ENCODE measurements around the gene OOSP3.

OOSP3 gene

DNA sequence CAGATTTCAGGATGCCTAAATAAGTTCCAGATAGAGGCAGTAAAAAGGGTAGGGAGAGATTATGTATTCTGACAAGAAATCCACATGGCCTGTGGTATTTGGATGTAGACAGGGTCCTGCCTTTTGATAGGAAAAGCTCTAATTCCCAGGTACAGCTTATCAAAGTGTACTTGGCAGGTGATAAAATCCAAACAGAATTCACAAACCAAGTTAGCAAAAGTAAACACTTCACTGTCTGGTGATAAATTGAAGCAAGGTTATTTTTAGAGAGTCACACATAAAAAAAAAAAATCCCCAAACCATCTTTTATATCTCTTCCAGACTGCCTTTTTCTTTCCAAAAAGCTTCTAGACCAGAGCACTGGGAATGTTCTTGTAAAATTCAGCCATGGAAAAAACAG, 39.0 kb upstream of the OOSP3 start:
- no peak for ATAC-seq
- TF ChIP-seq TOX (CRISPR knock-in tag; IDR thresholded peaks at IDR 0.05; ENCODE audit: borderline replicate concordance), result no peak
- TF ChIP-seq RARB (CRISPR knock-in tag; IDR thresholded peaks at IDR 0.05), result no peak
- no peak for TF ChIP-seq ZFP3 (CRISPR knock-in tag; IDR thresholded peaks at IDR 0.05)
- no peak for TF ChIP-seq TCF4 (CRISPR knock-in tag; IDR thresholded peaks at IDR 0.05; ENCODE audit: borderline replicate concordance)
- no peak for TF ChIP-seq PPARA (CRISPR knock-in tag; IDR thresholded peaks at IDR 0.05; ENCODE audit: borderline replicate concordance)
- TF ChIP-seq, protein P1, sequence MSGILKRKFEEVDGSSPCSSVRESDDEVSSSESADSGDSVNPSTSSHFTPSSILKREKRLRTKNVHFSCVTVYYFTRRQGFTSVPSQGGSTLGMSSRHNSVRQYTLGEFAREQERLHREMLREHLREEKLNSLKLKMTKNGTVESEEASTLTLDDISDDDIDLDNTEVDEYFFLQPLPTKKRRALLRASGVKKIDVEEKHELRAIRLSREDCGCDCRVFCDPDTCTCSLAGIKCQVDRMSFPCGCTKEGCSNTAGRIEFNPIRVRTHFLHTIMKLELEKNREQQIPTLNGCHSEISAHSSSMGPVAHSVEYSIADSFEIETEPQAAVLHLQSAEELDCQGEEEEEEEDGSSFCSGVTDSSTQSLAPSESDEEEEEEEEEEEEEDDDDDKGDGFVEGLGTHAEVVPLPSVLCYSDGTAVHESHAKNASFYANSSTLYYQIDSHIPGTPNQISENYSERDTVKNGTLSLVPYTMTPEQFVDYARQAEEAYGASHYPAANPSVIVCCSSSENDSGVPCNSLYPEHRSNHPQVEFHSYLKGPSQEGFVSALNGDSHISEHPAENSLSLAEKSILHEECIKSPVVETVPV (CRISPR knock-in tag; IDR thresholded peaks at IDR 0.05), result no peak
- TF ChIP-seq, protein P2, sequence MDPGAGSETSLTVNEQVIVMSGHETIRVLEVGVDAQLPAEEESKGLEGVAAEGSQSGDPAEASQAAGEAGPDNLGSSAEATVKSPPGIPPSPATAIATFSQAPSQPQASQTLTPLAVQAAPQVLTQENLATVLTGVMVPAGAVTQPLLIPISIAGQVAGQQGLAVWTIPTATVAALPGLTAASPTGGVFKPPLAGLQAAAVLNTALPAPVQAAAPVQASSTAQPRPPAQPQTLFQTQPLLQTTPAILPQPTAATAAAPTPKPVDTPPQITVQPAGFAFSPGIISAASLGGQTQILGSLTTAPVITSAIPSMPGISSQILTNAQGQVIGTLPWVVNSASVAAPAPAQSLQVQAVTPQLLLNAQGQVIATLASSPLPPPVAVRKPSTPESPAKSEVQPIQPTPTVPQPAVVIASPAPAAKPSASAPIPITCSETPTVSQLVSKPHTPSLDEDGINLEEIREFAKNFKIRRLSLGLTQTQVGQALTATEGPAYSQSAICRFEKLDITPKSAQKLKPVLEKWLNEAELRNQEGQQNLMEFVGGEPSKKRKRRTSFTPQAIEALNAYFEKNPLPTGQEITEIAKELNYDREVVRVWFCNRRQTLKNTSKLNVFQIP (CRISPR knock-in tag; IDR thresholded peaks at IDR 0.05; ENCODE audit: borderline replicate concordance, low read depth), result no peak

DNA sequence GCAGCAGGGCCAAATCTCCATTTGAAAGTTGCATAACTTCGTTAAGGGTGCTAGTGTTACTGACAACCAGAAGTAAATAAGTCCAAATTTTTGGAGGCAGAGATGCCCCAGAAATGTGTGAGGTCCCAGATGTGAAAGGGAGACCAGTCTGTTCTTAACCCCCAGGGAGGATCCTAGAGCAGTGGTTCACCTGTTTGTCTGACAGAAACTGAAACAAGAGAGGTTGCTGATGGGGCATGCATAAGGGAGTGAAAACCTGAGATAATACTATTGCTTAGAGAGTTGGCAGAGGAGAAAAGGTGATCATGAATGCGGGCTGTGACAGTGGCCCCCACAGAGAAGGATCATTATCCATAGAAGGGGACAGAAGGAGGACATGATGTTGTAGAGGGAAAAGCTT, 37.1 kb upstream of the OOSP3 start:
- TF ChIP-seq PPARA (CRISPR knock-in tag; IDR thresholded peaks at IDR 0.05; ENCODE audit: borderline replicate concordance) (no peak), ZC3H10 (CRISPR knock-in tag; IDR thresholded peaks at IDR 0.05) (no peak), ISL1 (CRISPR knock-in tag; IDR thresholded peaks at IDR 0.05) (no peak), ZFP3 (CRISPR knock-in tag; IDR thresholded peaks at IDR 0.05) (no peak), ZNF8 (CRISPR knock-in tag; IDR thresholded peaks at IDR 0.05) (no peak), TOX (CRISPR knock-in tag; IDR thresholded peaks at IDR 0.05; ENCODE audit: borderline replicate concordance) (no peak), ZNF565 (CRISPR knock-in tag; conservative IDR thresholded peaks at IDR 0.05; ENCODE audit: low read depth) (no peak), RARB (CRISPR knock-in tag; IDR thresholded peaks at IDR 0.05) (no peak), TCF4 (CRISPR knock-in tag; IDR thresholded peaks at IDR 0.05; ENCODE audit: borderline replicate concordance) (no peak), ZFP30 (CRISPR knock-in tag; IDR thresholded peaks at IDR 0.05) (no peak), ARNTL (CRISPR knock-in tag; IDR thresholded peaks at IDR 0.05; ENCODE audit: borderline replicate concordance, low read depth) (no peak), CSDC2 (CRISPR knock-in tag; IDR thresholded peaks at IDR 0.05) (no peak), OSR1 (CRISPR knock-in tag; IDR thresholded peaks at IDR 0.05) (no peak), GLIS3 (CRISPR knock-in tag; IDR thresholded peaks at IDR 0.05) (no peak)
- TF ChIP-seq, protein P1 (CRISPR knock-in tag; IDR thresholded peaks at IDR 0.05), result no peak
- TF ChIP-seq, protein P3, sequence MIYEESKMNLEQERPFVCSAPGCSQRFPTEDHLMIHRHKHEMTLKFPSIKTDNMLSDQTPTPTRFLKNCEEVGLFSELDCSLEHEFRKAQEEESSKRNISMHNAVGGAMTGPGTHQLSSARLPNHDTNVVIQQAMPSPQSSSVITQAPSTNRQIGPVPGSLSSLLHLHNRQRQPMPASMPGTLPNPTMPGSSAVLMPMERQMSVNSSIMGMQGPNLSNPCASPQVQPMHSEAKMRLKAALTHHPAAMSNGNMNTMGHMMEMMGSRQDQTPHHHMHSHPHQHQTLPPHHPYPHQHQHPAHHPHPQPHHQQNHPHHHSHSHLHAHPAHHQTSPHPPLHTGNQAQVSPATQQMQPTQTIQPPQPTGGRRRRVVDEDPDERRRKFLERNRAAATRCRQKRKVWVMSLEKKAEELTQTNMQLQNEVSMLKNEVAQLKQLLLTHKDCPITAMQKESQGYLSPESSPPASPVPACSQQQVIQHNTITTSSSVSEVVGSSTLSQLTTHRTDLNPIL (CRISPR knock-in tag; IDR thresholded peaks at IDR 0.05; ENCODE audit: low read depth), result no peak
- TF ChIP-seq, protein P4, sequence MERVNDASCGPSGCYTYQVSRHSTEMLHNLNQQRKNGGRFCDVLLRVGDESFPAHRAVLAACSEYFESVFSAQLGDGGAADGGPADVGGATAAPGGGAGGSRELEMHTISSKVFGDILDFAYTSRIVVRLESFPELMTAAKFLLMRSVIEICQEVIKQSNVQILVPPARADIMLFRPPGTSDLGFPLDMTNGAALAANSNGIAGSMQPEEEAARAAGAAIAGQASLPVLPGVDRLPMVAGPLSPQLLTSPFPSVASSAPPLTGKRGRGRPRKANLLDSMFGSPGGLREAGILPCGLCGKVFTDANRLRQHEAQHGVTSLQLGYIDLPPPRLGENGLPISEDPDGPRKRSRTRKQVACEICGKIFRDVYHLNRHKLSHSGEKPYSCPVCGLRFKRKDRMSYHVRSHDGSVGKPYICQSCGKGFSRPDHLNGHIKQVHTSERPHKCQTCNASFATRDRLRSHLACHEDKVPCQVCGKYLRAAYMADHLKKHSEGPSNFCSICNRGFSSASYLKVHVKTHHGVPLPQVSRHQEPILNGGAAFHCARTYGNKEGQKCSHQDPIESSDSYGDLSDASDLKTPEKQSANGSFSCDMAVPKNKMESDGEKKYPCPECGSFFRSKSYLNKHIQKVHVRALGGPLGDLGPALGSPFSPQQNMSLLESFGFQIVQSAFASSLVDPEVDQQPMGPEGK (CRISPR knock-in tag; IDR thresholded peaks at IDR 0.05; ENCODE audit: borderline replicate concordance), result no peak
- TF ChIP-seq, protein P5, sequence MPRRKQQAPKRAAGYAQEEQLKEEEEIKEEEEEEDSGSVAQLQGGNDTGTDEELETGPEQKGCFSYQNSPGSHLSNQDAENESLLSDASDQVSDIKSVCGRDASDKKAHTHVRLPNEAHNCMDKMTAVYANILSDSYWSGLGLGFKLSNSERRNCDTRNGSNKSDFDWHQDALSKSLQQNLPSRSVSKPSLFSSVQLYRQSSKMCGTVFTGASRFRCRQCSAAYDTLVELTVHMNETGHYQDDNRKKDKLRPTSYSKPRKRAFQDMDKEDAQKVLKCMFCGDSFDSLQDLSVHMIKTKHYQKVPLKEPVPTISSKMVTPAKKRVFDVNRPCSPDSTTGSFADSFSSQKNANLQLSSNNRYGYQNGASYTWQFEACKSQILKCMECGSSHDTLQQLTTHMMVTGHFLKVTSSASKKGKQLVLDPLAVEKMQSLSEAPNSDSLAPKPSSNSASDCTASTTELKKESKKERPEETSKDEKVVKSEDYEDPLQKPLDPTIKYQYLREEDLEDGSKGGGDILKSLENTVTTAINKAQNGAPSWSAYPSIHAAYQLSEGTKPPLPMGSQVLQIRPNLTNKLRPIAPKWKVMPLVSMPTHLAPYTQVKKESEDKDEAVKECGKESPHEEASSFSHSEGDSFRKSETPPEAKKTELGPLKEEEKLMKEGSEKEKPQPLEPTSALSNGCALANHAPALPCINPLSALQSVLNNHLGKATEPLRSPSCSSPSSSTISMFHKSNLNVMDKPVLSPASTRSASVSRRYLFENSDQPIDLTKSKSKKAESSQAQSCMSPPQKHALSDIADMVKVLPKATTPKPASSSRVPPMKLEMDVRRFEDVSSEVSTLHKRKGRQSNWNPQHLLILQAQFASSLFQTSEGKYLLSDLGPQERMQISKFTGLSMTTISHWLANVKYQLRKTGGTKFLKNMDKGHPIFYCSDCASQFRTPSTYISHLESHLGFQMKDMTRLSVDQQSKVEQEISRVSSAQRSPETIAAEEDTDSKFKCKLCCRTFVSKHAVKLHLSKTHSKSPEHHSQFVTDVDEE (CRISPR knock-in tag; IDR thresholded peaks at IDR 0.05), result no peak
- ATAC-seq, result no peak

DNA sequence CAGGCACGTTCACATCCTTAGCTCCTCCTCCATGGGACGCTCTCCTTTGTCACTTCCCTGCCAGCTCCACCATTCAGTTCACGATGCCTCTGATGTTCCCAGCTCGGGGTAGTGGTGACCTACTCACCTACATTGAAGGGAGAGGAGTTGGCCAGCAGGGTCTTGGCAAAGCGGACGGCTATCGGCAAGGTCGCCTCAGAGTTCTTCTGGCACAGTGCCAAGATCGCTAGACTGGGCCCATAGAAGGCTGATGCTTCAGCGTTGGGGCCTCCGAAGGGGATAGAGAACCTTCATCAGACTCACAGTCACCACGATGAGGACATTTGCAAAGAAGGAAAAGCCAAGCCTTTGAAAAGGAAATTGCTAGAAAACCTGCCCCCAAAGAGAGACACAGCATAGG, 36.3 kb upstream of the OOSP3 start:
- ATAC-seq, result no peak
- TF ChIP-seq CSDC2 (CRISPR knock-in tag; IDR thresholded peaks at IDR 0.05), result no peak
- no peak for TF ChIP-seq ESRRG (CRISPR knock-in tag; IDR thresholded peaks at IDR 0.05)
- no peak for TF ChIP-seq TCF4 (CRISPR knock-in tag; IDR thresholded peaks at IDR 0.05; ENCODE audit: borderline replicate concordance)
- TF ChIP-seq GLIS3 (CRISPR knock-in tag; IDR thresholded peaks at IDR 0.05), result no peak
- TF ChIP-seq, protein P3 (CRISPR knock-in tag; IDR thresholded peaks at IDR 0.05; ENCODE audit: low read depth), result no peak
- TF ChIP-seq OSR1 (CRISPR knock-in tag; IDR thresholded peaks at IDR 0.05), result no peak
- no peak for TF ChIP-seq ZC3H10 (CRISPR knock-in tag; IDR thresholded peaks at IDR 0.05)
- no peak for TF ChIP-seq RARB (CRISPR knock-in tag; IDR thresholded peaks at IDR 0.05)
- no peak for TF ChIP-seq ZNF8 (CRISPR knock-in tag; IDR thresholded peaks at IDR 0.05)
- TF ChIP-seq ARNTL (CRISPR knock-in tag; IDR thresholded peaks at IDR 0.05; ENCODE audit: borderline replicate concordance, low read depth), result no peak
- no peak for TF ChIP-seq ZFP3 (CRISPR knock-in tag; IDR thresholded peaks at IDR 0.05)
- no peak for TF ChIP-seq TOX (CRISPR knock-in tag; IDR thresholded peaks at IDR 0.05; ENCODE audit: borderline replicate concordance)
- TF ChIP-seq, protein P1 (CRISPR knock-in tag; IDR thresholded peaks at IDR 0.05), result no peak
- no peak for TF ChIP-seq BACH2 (CRISPR knock-in tag; IDR thresholded peaks at IDR 0.05; ENCODE audit: borderline replicate concordance)
